Measurements from ENCODE around the gene BTNL3.

Gene BTNL3

DNA sequence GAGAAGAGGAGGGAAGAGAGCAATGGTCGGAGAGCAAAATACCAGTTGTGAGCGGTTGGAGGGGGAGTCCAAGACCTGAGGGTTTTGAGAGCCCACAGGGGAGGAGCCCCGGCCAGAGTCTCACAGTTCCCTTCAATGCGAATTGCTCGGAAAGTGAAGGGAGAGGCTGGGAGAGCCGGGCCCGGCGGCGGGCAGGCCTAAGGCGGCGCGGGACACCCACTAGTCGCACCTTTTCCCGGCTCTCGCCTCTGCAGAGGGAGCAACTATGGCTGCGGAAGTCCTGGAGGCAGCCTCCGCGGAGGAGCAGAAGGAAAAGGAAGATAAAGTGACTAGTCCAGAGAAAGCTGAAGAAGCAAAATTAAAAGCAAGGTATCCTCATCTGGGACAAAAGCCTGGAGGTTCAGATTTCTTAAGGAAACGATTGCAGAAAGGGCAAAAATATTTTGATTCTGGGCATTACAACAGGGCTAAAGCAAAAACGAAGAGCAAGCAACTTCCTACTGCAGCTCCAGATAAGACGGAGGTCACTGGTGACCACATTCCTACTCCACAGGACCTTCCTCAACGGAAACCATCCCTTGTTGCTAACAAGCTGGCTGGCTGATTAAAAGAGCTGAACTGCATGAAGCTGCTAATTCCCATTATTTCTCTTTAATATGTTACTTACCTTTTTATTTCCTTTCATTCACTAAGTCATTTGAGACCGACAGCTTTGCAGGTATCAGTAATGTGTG lies 6.5 kb upstream of the BTNL3 start:
- DNase-seq: no peak
- Histone ChIP-seq H3K27me3 (ENCODE audit: insufficient read depth, low read depth, severe bottlenecking) (peaks cover 13% of the 10 kb centered on the region), H3K4me3 (ENCODE audit: low read depth, low read length) (no peak overlapping the region), H3K36me3 (no peaks in the 10 kb centered on the region), H3K27ac (no peak overlapping the region), H3K9me3 (ENCODE audit: severe bottlenecking) (no peaks in the 10 kb centered on the region)
- TF ChIP-seq, protein P1, sequence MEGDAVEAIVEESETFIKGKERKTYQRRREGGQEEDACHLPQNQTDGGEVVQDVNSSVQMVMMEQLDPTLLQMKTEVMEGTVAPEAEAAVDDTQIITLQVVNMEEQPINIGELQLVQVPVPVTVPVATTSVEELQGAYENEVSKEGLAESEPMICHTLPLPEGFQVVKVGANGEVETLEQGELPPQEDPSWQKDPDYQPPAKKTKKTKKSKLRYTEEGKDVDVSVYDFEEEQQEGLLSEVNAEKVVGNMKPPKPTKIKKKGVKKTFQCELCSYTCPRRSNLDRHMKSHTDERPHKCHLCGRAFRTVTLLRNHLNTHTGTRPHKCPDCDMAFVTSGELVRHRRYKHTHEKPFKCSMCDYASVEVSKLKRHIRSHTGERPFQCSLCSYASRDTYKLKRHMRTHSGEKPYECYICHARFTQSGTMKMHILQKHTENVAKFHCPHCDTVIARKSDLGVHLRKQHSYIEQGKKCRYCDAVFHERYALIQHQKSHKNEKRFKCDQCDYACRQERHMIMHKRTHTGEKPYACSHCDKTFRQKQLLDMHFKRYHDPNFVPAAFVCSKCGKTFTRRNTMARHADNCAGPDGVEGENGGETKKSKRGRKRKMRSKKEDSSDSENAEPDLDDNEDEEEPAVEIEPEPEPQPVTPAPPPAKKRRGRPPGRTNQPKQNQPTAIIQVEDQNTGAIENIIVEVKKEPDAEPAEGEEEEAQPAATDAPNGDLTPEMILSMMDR (IDR thresholded peaks at IDR 0.05; ENCODE audit: low read depth, low read length): no peak

DNA sequence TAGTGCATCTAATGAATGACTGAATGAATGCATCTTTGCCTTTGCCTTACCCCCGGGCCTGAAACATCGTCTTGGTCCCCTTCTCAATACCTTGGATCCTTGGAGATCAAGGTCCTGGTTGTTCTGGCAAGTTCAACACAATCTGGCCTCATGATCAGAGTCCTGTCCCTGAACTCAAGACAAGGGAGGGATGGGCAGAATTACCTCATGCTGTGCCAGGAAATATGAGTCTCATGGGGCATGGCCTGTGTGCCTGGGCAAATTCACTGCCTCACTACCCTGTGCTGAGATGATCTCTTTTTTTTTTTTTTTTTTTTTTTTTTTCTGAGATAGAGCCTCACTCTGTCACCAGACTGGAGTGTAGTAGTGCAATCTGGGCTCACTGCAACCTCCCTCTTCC lies 630 bp upstream of the BTNL3 start:
- Histone ChIP-seq H3K27ac (no peak overlapping the region), H3K36me3 (no peaks in the 10 kb centered on the region), H3K9me3 (ENCODE audit: severe bottlenecking) (no peaks in the 10 kb centered on the region), H3K4me3 (ENCODE audit: low read depth, low read length) (no peak overlapping the region), H3K27me3 (ENCODE audit: insufficient read depth, low read depth, severe bottlenecking) (peaks cover 6% of the 10 kb centered on the region)
- TF ChIP-seq, protein P1 (IDR thresholded peaks at IDR 0.05; ENCODE audit: low read depth, low read length): no peak
- no peak for DNase-seq

DNA sequence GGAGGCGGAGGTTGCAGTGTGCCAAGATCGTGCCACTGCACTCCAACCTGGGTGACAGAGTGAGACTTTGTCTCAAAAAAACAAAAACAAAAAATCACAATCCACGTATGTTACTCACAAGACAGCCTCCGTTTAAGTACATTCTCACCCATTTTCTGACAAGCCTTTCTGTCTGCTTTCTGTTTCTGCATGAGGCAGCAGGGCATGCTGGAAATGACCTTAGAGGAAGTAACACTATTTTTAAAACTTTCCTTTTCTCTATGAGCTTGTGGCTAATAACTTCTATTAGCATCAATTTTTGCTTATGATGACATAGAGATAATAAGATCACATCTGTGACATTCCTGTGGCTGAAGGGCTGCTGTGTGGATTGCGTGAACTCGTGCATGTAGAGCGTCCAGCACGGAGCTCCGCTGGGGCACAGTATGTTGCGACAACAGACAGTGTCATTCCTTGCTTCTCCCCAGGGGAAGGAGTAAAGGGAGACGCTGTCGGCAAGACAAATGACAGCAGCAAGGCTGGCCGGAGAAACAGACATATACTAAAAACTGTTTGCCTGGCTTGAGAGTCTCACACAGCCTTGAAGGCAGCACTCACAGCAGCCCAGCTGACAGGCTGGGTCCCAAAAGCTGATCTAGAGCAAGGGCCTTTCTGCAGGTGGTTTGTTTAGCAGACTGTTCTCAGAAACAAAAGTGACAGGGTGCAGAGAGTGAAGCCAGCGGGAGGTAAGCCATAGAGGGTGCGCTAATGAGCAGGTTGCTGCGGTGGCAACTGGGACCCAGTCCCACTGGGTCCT lies 1.6 kb downstream of the BTNL3 start:
- no peak for DNase-seq
- H3K27ac ChIP-seq: no peak overlapping the region

DNA sequence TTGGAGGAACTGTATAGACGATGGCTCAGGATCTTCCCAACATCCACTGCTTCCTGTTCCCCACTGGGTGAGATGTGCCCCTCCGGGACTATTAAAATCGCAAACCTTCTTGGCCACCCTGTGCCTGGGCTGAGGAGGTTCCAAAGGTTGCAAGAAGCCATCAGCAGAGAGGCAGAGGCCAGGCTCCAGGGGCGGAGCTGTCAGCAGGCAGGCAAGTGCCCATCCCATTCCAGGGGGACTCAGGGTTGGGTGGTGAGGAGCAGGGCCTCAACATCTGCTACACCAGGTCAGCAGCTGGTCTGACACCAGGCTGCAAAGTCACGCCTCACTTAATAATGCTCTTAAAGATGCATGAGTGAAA lies 2.2 kb downstream of the BTNL3 start:
- H3K4me3 ChIP-seq (ENCODE audit: low read depth, low read length): no peak overlapping the region
- TF ChIP-seq, protein P1 (IDR thresholded peaks at IDR 0.05; ENCODE audit: low read depth, low read length): no peak
- H3K9me3 ChIP-seq (ENCODE audit: severe bottlenecking): no peaks in the 10 kb centered on the region
- H3K36me3 ChIP-seq: no peaks in the 10 kb centered on the region
- H3K27ac ChIP-seq: no peak overlapping the region
- peaks cover 9% of the 10 kb centered on the region for H3K27me3 ChIP-seq (ENCODE audit: insufficient read depth, low read depth, severe bottlenecking)
- DNase-seq: no peak

More for the DNA sequence above, 1.6 kb downstream of the BTNL3 start:
- no peak overlapping the region for H3K4me3 ChIP-seq (ENCODE audit: low read depth, low read length)
- no peaks in the 10 kb centered on the region for H3K36me3 ChIP-seq
- TF ChIP-seq, protein P1 (IDR thresholded peaks at IDR 0.05; ENCODE audit: low read depth, low read length): no peak
- peaks cover 9% of the 10 kb centered on the region for H3K27me3 ChIP-seq (ENCODE audit: insufficient read depth, low read depth, severe bottlenecking)
- no peaks in the 10 kb centered on the region for H3K9me3 ChIP-seq (ENCODE audit: severe bottlenecking)

DNA sequence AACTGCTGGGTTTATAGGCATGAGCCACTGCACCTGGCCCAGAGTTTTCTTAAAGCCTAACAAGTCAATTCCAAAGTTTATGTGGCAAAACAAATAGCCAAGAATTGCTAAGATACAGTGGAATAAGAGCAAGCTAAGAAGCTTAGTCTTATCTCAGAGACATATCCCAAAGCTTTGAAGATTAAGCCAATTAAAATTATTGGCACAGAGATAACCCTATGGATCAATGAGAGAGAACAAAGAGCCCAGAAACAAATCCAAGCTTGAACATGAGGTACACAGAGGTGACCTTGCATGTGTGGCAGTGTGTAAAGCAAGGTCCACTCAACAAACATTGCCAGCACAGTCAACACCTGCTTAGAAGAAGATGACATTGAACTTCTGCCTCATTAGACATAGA lies 13.3 kb downstream of the BTNL3 start:
- TF ChIP-seq, protein P1 (IDR thresholded peaks at IDR 0.05; ENCODE audit: low read depth, low read length): no peak
- Histone ChIP-seq H3K27ac (no peak overlapping the region), H3K9me3 (ENCODE audit: severe bottlenecking) (no peaks in the 10 kb centered on the region), H3K4me3 (ENCODE audit: low read depth, low read length) (no peak overlapping the region), H3K36me3 (no peaks in the 10 kb centered on the region), H3K27me3 (ENCODE audit: insufficient read depth, low read depth, severe bottlenecking) (peaks cover 8% of the 10 kb centered on the region)
- no peak for DNase-seq
